NT2/D1 (cell line): ENCODE measurements around the gene RSAD2.

Experiments
- SUZ12 ChIP-seq: IDR thresholded peaks from 2 replicates; pipeline ENCODE4 v1.6.1; 2011; ENCODE audit not compliant: insufficient read length, insufficient read depth; ENCODE audit errors: extremely low read depth
- YY1 ChIP-seq: IDR thresholded peaks from 2 replicates; pipeline ENCODE4 v1.6.1; 2011; ENCODE audit not compliant: insufficient read length, insufficient read depth
- ZNF274 ChIP-seq: IDR thresholded peaks from 2 replicates; pipeline ENCODE4 v1.6.1; 2011; ENCODE audit warnings: mild to moderate bottlenecking, low read depth, low read length

- TF ChIP-seq YY1 (no peak), SUZ12 (no peak), ZNF274 (no peak)
Measured at GRCh38 chr2:6930923-6931647, 53.5 kb downstream of the RSAD2 start.
